SK-N-SH (cell line): ENCODE results near the gene RNF112. TPM values are rescaled to one million over a fixed set of nuclear protein-coding genes. Genes with fewer than 3 reads are reported as not detected.

Experiments
- CTCF ChIA-PET: fragments of 300-600, 350-600 bp; formaldehyde crosslinking; extraction: SDS; loops from one replicate; lab custom pipeline; 2021; lab: Yijun Ruan, JAX
- POLR2A ChIA-PET: fragments of 350-600 bp; sonication (Branson Sonifier 250); formaldehyde crosslinking; extraction: SDS; loops from one replicate; lab custom pipeline; 2020; ENCODE audit warnings: antibody characterized with exemption, inconsistent platforms; lab: Yijun Ruan, JAX
- DNase-seq: peaks from one replicate; pipeline ENCODE4 v3.0.0; 2012
- H2AFZ ChIP-seq: fragments of 200-600 bp; sonication (generic); 2 replicates; pipeline ENCODE4 v1.8.1; 2016; ENCODE audit warnings: antibody characterized with exemption, mild to moderate bottlenecking, low read depth
- H3F3A ChIP-seq: fragments of 200-600 bp; sonication (generic); replicated peaks from 2 replicates; pipeline ENCODE3; 2016; ENCODE audit warnings: antibody characterized with exemption, mild to moderate bottlenecking; ENCODE audit not compliant: insufficient read depth
- H3K27ac ChIP-seq, 2 experiments: fragments of 200-500 bp in 1 of 2; fragments of 200-600 bp in 1 of 2; sonication (Bioruptor generic) in 1 of 2; sonication (generic), shearing (Covaris generic) in 1 of 2; 2 replicates each; pipeline versions ENCODE4 v1.5.1 to v1.6.1; 2014 to 2016; ENCODE audit warnings: low read depth in 2 of 2, inconsistent platforms in 1 of 2, low read length in 1 of 2, mild to moderate bottlenecking in 1 of 2, mixed read lengths in 1 of 2
- H3K27me3 ChIP-seq: fragments of 200-600 bp; sonication (generic), shearing (Covaris generic); 2 replicates; pipeline ENCODE4 v1.6.1; 2016; ENCODE audit warnings: mixed run types; ENCODE audit not compliant: insufficient read depth
- H3K36me3 ChIP-seq, 2 experiments: fragments of 200-500 bp in 1 of 2; fragments of 200-600 bp in 1 of 2; sonication (Bioruptor generic) in 1 of 2; sonication (generic) in 1 of 2; replicated peaks in 1 of 2; 2 replicates each; pipeline versions ENCODE3 to v1.5.1; 2014 to 2016; ENCODE audit warnings: low read length in 1 of 2, mild to moderate bottlenecking in 1 of 2; ENCODE audit not compliant: insufficient read depth in 2 of 2, control insufficient read depth in 1 of 2
- H3K4me1 ChIP-seq, 2 experiments: fragments of 200-500 bp in 1 of 2; fragments of 200-600 bp in 1 of 2; sonication (Bioruptor generic) in 1 of 2; sonication (generic), shearing (Covaris generic) in 1 of 2; 2 replicates each; pipeline versions ENCODE4 v1.5.1 to v1.6.1; 2014 to 2016; ENCODE audit warnings: low read depth in 1 of 2, low read length in 1 of 2, mixed run types in 1 of 2; ENCODE audit not compliant: insufficient read depth in 2 of 2, control insufficient read depth in 1 of 2
- H3K4me2 ChIP-seq: fragments of 200-600 bp; sonication (generic), shearing (Covaris generic); 2 replicates; pipeline ENCODE4 v1.6.1; 2017; ENCODE audit warnings: mixed run types
- H3K4me3 ChIP-seq, 2 experiments: fragments of 200-500 bp in 1 of 2; fragments of 200-600 bp in 1 of 2; sonication (Bioruptor generic) in 1 of 2; sonication (generic), shearing (Covaris generic) in 1 of 2; 2 replicates each; pipeline versions ENCODE4 v1.5.1 to v1.8.1; 2014 to 2016; ENCODE audit warnings: low read depth in 2 of 2, inconsistent platforms in 1 of 2, low read length in 1 of 2, mild to moderate bottlenecking in 1 of 2, mixed read lengths in 1 of 2, moderate library complexity in 1 of 2
- H3K79me2 ChIP-seq: fragments of 200-600 bp; sonication (generic); 2 replicates; pipeline ENCODE4 v1.8.1; 2017; ENCODE audit warnings: mild to moderate bottlenecking; ENCODE audit not compliant: insufficient read depth
- H3K9ac ChIP-seq: fragments of 200-600 bp; sonication (generic); 2 replicates; pipeline ENCODE4 v1.6.1; 2017; ENCODE audit warnings: mixed run types
- H3K9me2 ChIP-seq: fragments of 200-600 bp; sonication (generic); 2 replicates; pipeline ENCODE4 v1.6.1; 2017; ENCODE audit warnings: mixed run types
- H3K9me3 ChIP-seq: fragments of 200-600 bp; sonication (generic); 2 replicates; pipeline ENCODE4 v1.6.1; 2017; ENCODE audit warnings: mixed run types, mild to moderate bottlenecking, moderate library complexity
- H4K20me1 ChIP-seq: fragments of 200-600 bp; sonication (generic); 2 replicates; pipeline ENCODE4 v1.6.1; 2017; ENCODE audit warnings: mild to moderate bottlenecking, mixed run types; ENCODE audit not compliant: insufficient read depth
- CHD2 ChIP-seq: fragments of 150-350 bp; IDR thresholded peaks from 2 replicates; pipeline ENCODE4 v1.6.1; 2018; ENCODE audit warnings: low read length; ENCODE audit not compliant: partially characterized antibody
- EZH2phosphoT487 ChIP-seq: fragments of 200-600 bp; sonication (generic); IDR thresholded peaks from 2 replicates; pipeline ENCODE4 v1.6.1; 2017; ENCODE audit warnings: low read depth, mixed run types, mild to moderate bottlenecking, antibody characterized with exemption, moderate library complexity, borderline replicate concordance
- FOXJ3 ChIP-seq: sonication (generic); formaldehyde crosslinking; IDR thresholded peaks from 2 replicates; pipeline ENCODE4 v1.5.1; 2020; ENCODE audit warnings: mild to moderate bottlenecking, missing genetic modification reagents
- GABPA ChIP-seq: IDR thresholded peaks from 2 replicates; pipeline ENCODE4 v1.4.0; 2012; ENCODE audit warnings: low read depth, mild to moderate bottlenecking
- JUND ChIP-seq: IDR thresholded peaks from 2 replicates; pipeline ENCODE4 v1.4.0; 2012
- MAX ChIP-seq: IDR thresholded peaks from 2 replicates; pipeline ENCODE4 v1.4.0; 2012; ENCODE audit warnings: low read depth
- MEF2A ChIP-seq: IDR thresholded peaks from 2 replicates; pipeline ENCODE4 v1.4.0; 2012; ENCODE audit warnings: low read depth, borderline replicate concordance
- NFIC ChIP-seq: IDR thresholded peaks from 2 replicates; pipeline ENCODE4 v1.4.0; 2012; ENCODE audit warnings: borderline replicate concordance
- POLR2AphosphoS5 ChIP-seq: IDR thresholded peaks from 2 replicates; pipeline ENCODE4 v1.6.1; 2012; ENCODE audit warnings: low read depth, low read length
- RAD21 ChIP-seq: IDR thresholded peaks from 2 replicates; pipeline ENCODE4 v1.6.1; 2012; ENCODE audit warnings: mild to moderate bottlenecking, low read length
- RFX5 ChIP-seq: IDR thresholded peaks from 2 replicates; pipeline ENCODE4 v1.6.1; 2012; ENCODE audit warnings: mild to moderate bottlenecking, improper control_type of control experiment, low read length
- RXRA ChIP-seq: IDR thresholded peaks from 2 replicates; pipeline ENCODE4 v1.4.0; 2012; ENCODE audit warnings: low read depth, mild to moderate bottlenecking, borderline replicate concordance
- SIN3A ChIP-seq: IDR thresholded peaks from 2 replicates; pipeline ENCODE4 v1.6.1; 2012; ENCODE audit warnings: low read depth, mild to moderate bottlenecking, low read length, moderate library complexity, borderline replicate concordance
- TCF12 ChIP-seq: IDR thresholded peaks from 2 replicates; pipeline ENCODE4 v1.4.0; 2012
- TEAD4 ChIP-seq: IDR thresholded peaks from 2 replicates; pipeline ENCODE4 v1.4.0; 2012; ENCODE audit warnings: mild to moderate bottlenecking, borderline replicate concordance; ENCODE audit not compliant: insufficient read depth
- USF1 ChIP-seq: IDR thresholded peaks from 2 replicates; pipeline ENCODE4 v1.4.0; 2012; ENCODE audit warnings: low read depth, borderline replicate concordance
- WGBS: methylation state at CpG from one replicate; pipeline ENCODE4 v1.1.6; 2017; ENCODE audit warnings: low lambda C conversion rate; 5-methylcytosine and 5-hydroxymethylcytosine counted together
- polyA plus RNA-seq, 3 experiments: library from polyadenylated mRNA; depleted of rRNA; stranded (reverse); fragments of >200 nt; gene quantifications; 2 replicates each; pipeline ENCODE4 v1.2.3, GENCODE V29; 2012
- TF ChIP-seq, protein P1 (sequence below): IDR thresholded peaks from 2 replicates; pipeline ENCODE4; 2012
- TF ChIP-seq, protein P2 (sequence below): fragments of 200-600 bp; sonication (generic); IDR thresholded peaks from 2 replicates; pipeline ENCODE4 v1.6.1; 2017; ENCODE audit warnings: antibody characterized with exemption, mild to moderate bottlenecking, moderate library complexity

RNF112 gene
- polyA plus RNA-seq, 1 of the 3 experiments (the other 2 are of a cell fraction), result 22.6 TPM

DNA sequence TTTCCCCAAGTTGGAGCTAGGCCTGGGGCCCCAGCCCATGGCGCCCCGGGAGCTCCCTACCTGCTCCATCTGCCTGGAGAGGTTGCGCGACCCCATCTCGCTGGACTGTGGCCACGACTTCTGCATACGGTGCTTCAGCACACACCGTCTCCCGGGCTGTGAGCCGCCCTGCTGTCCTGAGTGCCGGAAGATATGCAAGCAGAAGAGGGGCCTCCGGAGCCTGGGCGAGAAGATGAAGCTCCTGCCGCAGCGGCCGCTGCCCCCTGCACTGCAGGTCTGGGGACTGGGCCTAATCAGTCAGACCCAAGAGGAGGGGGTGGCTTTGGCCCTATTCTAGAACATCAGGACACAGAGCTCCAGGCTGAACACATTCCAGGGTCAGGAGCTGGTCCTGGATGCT lies 1.5 kb downstream of the RNF112 start (continued):
- TF ChIP-seq CHD2, result no peak

DNA sequence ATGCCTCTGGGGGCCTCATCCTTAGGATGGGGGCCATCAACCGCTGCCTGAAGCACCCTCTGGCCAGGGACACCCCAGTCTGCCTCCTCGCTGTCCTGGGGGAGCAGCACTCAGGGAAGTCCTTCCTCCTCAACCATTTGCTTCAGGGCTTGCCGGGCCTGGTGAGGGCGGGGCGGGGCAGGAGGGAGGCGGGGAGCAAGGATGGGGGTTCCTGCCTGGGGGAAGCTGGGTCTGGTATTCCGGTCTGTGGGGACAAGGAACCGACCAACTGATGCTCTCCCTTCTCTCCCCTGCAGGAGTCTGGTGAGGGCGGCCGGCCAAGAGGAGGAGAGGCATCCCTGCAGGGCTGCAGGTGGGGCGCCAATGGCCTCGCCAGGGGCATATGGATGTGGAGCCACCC lies 2.0 kb downstream of the RNF112 start:
- Histone ChIP-seq H3K4me2 (0 out of 2 replicates have a peak overlapping the region, but pooled peaks have one; percentile 90), H3K27me3 (no peaks in the 10 kb centered on the region), H3K36me3 (peaks cover 0 to 12% of the 10 kb centered on the region in 2 experiments), H4K20me1 (no peaks in the 10 kb centered on the region), H3K9me2 (no peaks in the 10 kb centered on the region), H3K27ac (no peak overlapping the region), H2AFZ (no peak overlapping the region), H3K4me1 (peaks cover 23 to 40% of the 10 kb centered on the region in 2 experiments; a peak in 3 of 4 replicates), H3K9me3 (no peaks in the 10 kb centered on the region), H3K9ac (no peak overlapping the region), H3K4me3 (no peak overlapping the region), H3K79me2 (peaks cover 4% of the 10 kb centered on the region; the same call in 1 of the 2 replicates), H3F3A (peaks cover 18% of the 10 kb centered on the region)
- DNase-seq, result no peak
- POLR2A ChIA-PET, result interaction anchor here (3.0 kb wide), 1 partner anchor 35 kb away, joined by 22 read pairs; the partner anchor contains the start of gene MAPK7
- WGBS, result 88% methylated on average over 6 of the region's 12 CpGs
- CTCF ChIA-PET, result interaction anchor here (2.5 to 7.4 kb wide), 3 partner anchors 20 to 49 kb away, joined by 8 to 79 read pairs (median 21); partner anchors contain the start of gene B9D1
- TF ChIP-seq MEF2A (no peak), POLR2AphosphoS5 (no peak), RAD21 (no peak), EZH2phosphoT487 (no peak), SIN3A (no peak), JUND (no peak), TEAD4 (no peak), RFX5 (no peak), NFIC (no peak), RXRA (no peak), FOXJ3 (CRISPR knock-in tag) (no peak), GABPA (no peak), TCF12 (no peak), MAX (no peak), USF1 (no peak)
- TF ChIP-seq, protein P1, sequence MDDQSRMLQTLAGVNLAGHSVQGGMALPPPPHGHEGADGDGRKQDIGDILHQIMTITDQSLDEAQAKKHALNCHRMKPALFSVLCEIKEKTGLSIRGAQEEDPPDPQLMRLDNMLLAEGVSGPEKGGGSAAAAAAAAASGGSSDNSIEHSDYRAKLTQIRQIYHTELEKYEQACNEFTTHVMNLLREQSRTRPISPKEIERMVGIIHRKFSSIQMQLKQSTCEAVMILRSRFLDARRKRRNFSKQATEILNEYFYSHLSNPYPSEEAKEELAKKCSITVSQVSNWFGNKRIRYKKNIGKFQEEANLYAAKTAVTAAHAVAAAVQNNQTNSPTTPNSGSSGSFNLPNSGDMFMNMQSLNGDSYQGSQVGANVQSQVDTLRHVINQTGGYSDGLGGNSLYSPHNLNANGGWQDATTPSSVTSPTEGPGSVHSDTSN, result no peak
- TF ChIP-seq, protein P2, sequence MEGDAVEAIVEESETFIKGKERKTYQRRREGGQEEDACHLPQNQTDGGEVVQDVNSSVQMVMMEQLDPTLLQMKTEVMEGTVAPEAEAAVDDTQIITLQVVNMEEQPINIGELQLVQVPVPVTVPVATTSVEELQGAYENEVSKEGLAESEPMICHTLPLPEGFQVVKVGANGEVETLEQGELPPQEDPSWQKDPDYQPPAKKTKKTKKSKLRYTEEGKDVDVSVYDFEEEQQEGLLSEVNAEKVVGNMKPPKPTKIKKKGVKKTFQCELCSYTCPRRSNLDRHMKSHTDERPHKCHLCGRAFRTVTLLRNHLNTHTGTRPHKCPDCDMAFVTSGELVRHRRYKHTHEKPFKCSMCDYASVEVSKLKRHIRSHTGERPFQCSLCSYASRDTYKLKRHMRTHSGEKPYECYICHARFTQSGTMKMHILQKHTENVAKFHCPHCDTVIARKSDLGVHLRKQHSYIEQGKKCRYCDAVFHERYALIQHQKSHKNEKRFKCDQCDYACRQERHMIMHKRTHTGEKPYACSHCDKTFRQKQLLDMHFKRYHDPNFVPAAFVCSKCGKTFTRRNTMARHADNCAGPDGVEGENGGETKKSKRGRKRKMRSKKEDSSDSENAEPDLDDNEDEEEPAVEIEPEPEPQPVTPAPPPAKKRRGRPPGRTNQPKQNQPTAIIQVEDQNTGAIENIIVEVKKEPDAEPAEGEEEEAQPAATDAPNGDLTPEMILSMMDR, result no peak
